Muscle layer of colon (tissue), 2 donors: Measurements from ENCODE around the gene ABHD18.
"Not testable (repeated sequence)": the region's sequence is repeated elsewhere in the genome, so short reads cannot be mapped to it uniquely, and the experiment has no call there.

Source experiments
- H3K27ac ChIP-seq: one replicate; pipeline ENCODE4 v1.7.0; 2013; ENCODE audit warnings: low read depth, mild to moderate bottlenecking, low read length, moderate library complexity
- H3K27me3 ChIP-seq, 2 donors: one replicate each; pipeline ENCODE4 v1.7.0; 2013; ENCODE audit warnings: low read length in 2 of 2, mild to moderate bottlenecking in 2 of 2; ENCODE audit not compliant: insufficient read depth in 2 of 2, control insufficient read depth in 1 of 2
- H3K36me3 ChIP-seq: one replicate; pipeline ENCODE4 v1.7.0; 2013; ENCODE audit warnings: mild to moderate bottlenecking, low read length; ENCODE audit not compliant: insufficient read depth
- H3K4me1 ChIP-seq: one replicate; pipeline ENCODE4 v1.7.0; 2013; ENCODE audit warnings: mild to moderate bottlenecking, low read length; ENCODE audit not compliant: insufficient read depth
- H3K4me3 ChIP-seq, 2 donors: one replicate each; pipeline ENCODE4 v1.7.0; 2013; ENCODE audit warnings: low read length in 2 of 2, low read depth in 1 of 2, mild to moderate bottlenecking in 1 of 2, moderate library complexity in 1 of 2
- H3K9ac ChIP-seq: one replicate; pipeline ENCODE4 v1.7.0; 2013; ENCODE audit warnings: low read length
- H3K9me3 ChIP-seq: one replicate; pipeline ENCODE4 v1.7.0; 2013; ENCODE audit warnings: mild to moderate bottlenecking, low read length
- donor health status: abdominal sarcoma.
- donor health status: Adenocarcinoma of cecum.

The ABHD18 gene

DNA sequence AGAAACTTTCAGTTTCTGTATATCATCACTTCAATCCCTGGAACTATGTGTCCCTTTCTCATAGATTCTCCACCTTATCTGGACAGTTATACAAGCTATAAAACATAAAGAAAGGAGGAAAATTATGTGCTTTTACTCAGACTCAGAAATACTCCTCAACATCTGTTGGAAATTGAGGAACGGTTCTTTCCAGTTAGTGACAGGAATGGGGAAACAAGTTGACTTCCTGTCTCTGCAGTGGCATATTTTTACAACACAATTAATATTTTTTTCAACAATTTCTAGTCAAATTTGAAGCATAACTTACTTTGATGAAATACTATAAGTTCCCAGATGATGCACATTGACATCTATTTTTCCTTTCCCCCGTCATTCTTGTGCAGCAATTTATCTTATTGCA lies 27.9 kb downstream of the ABHD18 start:
- Histone ChIP-seq H3K27me3 (no peaks in the 10 kb centered on the region), H3K4me3 (no peak overlapping the region), H3K9ac (no peak overlapping the region), H3K4me1 (no peaks in the 10 kb centered on the region), H3K36me3 (no peaks in the 10 kb centered on the region), H3K9me3 (no peaks in the 10 kb centered on the region), H3K27ac (no peak overlapping the region)

DNA sequence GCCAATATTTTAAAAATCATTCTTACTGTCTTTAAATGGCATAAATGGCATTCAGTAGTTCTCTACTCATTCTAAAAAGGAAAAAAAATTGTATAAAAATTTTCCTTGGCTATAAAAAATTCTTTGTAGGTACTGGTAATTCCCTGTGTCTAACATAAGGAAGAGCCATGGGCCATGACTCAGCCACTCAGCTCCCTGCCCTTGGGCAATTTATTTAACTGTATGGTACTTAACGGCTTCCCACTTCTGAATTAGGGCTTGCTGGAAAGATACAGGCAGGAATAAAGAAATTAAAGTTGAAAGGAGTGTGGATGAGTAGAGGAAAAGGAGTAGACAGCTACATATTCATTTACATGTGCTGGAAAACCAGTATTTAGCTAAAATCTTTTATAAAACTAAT lies 30.6 kb downstream of the ABHD18 start:
- Histone ChIP-seq H3K27ac (no peak overlapping the region), H3K36me3 (no peaks in the 10 kb centered on the region), H3K4me3 (no peak overlapping the region), H3K4me1 (no peaks in the 10 kb centered on the region), H3K9me3 (no peaks in the 10 kb centered on the region), H3K9ac (no peak overlapping the region), H3K27me3 (no peaks in the 10 kb centered on the region)

DNA sequence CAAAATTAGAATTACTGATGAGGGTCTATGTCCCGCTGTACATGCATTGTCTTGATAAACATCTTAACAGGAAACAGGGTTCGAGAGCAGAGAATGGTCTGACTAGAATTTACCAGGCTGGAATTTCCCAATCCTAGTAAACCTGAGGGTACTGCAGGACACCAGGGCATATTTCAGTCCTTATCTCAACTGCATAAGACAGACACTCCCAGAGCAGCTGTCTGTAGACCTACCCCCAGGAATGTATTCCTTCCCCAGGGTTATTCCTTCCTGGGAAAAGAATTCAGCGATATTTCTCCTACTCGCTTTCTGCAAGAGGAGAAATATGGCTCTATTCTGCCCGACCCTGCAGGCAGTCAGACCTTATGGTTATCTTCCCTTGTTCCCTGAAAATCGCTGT lies 31.3 kb downstream of the ABHD18 start:
- not testable (repeated sequence) for H3K9ac ChIP-seq, H3K27ac ChIP-seq, H3K9me3 ChIP-seq, H3K27me3 ChIP-seq, H3K4me1 ChIP-seq, H3K4me3 ChIP-seq, H3K36me3 ChIP-seq

DNA sequence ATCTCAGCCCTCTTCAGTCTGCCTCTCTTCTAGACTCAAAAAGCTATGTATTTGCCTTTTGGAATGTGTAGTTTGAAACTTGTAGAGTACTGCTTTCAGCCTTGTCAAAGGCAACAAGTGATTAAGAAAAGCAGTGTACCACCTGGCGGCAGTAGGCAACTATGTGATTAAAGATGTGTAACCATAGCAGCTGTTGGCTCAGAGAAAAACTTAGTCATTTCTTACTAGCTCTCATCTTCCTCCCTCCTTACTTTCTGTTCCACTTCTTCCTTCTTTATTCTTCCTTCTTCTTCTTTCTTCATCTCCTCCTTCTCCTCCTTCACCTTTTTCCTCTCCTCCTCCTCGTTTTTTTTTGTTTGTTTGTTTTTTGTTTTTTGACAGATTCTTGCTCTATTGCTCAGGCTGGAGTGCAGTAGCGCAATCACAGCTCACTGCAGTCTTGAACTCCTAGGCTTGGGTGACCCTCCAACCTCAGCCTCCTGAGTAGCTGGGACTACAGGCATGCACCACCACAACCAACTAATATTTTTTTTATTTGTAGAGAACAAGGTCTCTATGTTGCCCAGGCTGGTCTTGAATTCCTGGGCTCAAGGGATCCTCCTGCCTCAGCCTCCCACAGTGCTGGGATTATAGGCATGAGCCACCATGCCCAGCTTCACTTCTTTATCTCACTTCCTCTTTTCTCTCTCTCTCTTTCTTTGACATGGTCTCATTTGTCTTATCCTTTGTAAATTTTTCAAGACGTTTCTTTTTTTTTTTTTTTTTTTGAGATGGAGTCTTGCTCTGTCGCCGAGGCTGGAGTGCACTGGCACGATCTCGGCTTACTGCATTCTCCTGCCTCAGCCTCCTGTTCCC lies 32.6 kb downstream of the ABHD18 start:
- no peaks in the 10 kb centered on the region for H3K36me3 ChIP-seq
- no peak overlapping the region for H3K9ac ChIP-seq
- H3K27ac ChIP-seq, result no peak overlapping the region
- H3K9me3 ChIP-seq, result no peaks in the 10 kb centered on the region
- no peaks in the 10 kb centered on the region for H3K27me3 ChIP-seq
- H3K4me1 ChIP-seq, result no peaks in the 10 kb centered on the region
- H3K4me3 ChIP-seq, result no peak overlapping the region

DNA sequence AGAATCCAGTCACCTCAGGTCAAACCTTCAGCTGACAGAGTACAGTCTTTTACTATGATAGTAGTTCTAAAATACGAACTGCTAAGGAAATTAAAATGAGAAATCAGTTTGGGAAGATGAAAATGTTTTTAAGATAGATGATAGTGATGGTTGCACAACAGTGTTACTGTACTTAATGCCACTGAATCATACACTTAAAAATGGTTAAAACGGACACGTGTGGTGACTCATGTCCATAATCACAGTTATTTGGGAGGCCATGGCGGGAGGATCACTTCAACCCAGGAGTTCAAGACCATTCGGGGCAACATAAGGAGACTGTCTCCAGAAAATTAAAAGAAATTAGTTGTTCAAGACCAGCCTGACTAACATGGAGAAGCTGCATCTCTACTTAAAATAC lies 41.4 kb downstream of the ABHD18 start:
- no peak overlapping the region for H3K27ac ChIP-seq

DNA sequence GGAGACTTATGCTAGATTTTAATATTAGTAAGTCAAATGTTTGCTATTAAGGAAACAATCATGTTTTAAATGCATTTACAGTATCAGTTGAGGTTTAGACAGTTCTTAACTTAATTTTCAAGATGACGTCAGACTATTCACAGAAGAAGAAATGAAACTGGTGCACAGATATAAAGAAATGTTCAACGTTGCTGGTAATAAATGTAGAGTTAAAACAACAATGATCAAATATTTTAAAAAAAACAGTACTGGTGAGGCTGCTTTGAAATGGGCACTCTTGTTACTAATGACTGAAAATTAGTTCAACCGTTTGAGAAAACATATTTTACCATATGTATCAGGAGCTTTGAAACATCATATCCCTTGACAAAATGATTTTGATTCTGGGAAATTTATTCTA lies 44.2 kb downstream of the ABHD18 start:
- no peak overlapping the region for H3K4me3 ChIP-seq
- H3K36me3 ChIP-seq, result peaks cover 14% of the 10 kb centered on the region
- no peaks in the 10 kb centered on the region for H3K9me3 ChIP-seq
- H3K4me1 ChIP-seq, result no peaks in the 10 kb centered on the region
- no peak overlapping the region for H3K27ac ChIP-seq
- no peaks in the 10 kb centered on the region for H3K27me3 ChIP-seq
- H3K9ac ChIP-seq, result no peak overlapping the region

More for the DNA sequence above, 41.4 kb downstream of the ABHD18 start:
- Histone ChIP-seq H3K27me3 (no peaks in the 10 kb centered on the region), H3K4me1 (no peaks in the 10 kb centered on the region), H3K9ac (no peak overlapping the region), H3K36me3 (peaks cover 7% of the 10 kb centered on the region), H3K4me3 (no peak overlapping the region), H3K9me3 (no peaks in the 10 kb centered on the region)

DNA sequence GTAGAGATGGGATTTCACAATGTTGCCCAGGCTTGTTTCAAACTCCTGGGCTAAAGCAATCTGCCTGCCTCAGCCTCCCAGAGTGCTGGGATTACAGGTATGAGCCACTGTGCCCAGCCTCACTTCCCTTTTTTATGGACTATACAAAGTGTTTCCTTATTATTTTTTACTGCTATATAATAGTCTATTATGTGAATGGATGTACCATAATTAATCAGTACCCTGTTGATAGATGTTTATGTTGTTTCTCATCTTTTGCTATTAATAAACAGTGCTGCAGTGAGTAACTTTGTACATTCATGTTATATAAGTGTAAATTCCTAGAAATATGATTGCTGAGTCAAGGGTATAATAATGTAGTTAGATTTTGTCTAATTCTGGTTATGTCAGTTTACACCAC lies 60.1 kb downstream of the ABHD18 start:
- Histone ChIP-seq H3K9me3 (no peaks in the 10 kb centered on the region), H3K4me1 (no peaks in the 10 kb centered on the region), H3K27ac (no peak overlapping the region), H3K4me3 (no peak overlapping the region), H3K36me3 (peaks cover 7% of the 10 kb centered on the region), H3K27me3 (no peaks in the 10 kb centered on the region), H3K9ac (no peak overlapping the region)

DNA sequence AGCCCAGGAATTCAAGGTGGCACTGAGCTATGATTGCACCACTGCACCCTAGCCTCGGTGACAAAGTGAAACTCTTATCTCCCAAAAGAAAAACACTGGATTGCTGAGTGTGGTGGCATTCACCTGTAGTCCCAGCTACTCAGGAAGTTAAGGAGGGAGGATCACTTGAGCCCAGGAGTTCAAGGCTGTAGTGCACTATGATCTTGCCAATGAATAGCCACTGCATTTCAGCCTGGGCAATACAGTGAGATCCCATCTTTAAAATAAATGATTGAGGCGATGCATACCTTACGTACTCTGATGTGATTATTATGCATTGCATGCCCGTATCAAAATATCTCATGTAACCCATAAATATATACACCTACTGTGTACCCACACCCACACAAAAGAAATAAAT lies 64.7 kb downstream of the ABHD18 start:
- H3K36me3 ChIP-seq, result peaks cover 7% of the 10 kb centered on the region
- H3K4me3 ChIP-seq, result no peak overlapping the region
- no peak overlapping the region for H3K27ac ChIP-seq
- no peaks in the 10 kb centered on the region for H3K9me3 ChIP-seq
- H3K9ac ChIP-seq, result no peak overlapping the region
- no peaks in the 10 kb centered on the region for H3K27me3 ChIP-seq
- no peaks in the 10 kb centered on the region for H3K4me1 ChIP-seq

DNA sequence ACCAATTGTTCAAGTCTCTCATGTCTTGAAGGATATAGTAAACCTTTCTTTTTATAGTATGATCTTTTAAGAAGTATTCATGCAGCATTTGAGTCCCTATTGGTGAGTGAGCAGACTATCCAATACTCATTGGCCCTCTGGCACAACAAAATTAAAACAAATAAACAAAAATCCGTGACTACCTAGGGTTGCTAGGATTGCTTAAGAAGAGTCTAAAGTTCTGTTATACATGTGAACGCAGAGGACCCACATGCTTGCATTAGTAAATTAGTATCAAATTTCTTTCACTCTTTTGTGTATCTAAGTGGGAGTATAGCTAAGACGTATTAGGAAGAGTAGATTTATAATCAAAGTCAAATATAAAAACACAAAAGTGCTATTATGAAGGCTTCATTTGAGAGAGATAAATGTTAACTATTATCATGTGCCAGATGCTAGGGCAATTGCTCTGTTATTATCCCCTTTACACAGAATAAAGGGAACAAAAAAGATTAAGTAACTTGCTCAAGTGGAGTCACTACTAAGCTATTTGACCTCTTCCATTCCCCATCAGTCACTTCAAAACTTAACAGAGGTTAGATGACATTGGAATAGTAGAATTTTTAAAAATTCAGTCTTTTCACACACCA lies 66.7 kb downstream of the ABHD18 start:
- Histone ChIP-seq H3K9ac (no peak overlapping the region), H3K9me3 (no peaks in the 10 kb centered on the region), H3K4me3 (no peak overlapping the region), H3K36me3 (peaks cover 7% of the 10 kb centered on the region), H3K27me3 (no peaks in the 10 kb centered on the region), H3K27ac (no peak overlapping the region), H3K4me1 (no peaks in the 10 kb centered on the region)

DNA sequence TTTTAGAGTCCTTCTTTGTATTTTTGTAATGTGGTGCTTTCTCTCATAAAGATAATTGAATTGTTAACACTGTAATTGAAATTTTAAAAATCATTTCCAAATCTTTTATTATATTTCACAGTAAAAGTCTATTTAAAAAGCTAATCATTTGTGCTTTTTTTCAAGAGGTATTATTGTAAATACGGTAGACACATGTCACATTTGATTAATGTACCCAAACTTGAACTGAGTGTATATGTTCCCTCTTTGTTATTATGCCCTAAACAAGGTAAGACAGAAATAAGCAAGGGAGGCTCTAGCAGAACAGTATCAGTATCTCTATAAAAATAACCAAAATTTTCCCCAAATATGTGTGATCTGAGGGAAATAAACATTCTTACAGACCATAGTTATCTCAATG lies 74.4 kb downstream of the ABHD18 start:
- Histone ChIP-seq H3K36me3 (no peaks in the 10 kb centered on the region), H3K27me3 (no peaks in the 10 kb centered on the region), H3K9me3 (no peaks in the 10 kb centered on the region), H3K27ac (no peak overlapping the region), H3K9ac (no peak overlapping the region), H3K4me3 (no peak overlapping the region), H3K4me1 (no peaks in the 10 kb centered on the region)

DNA sequence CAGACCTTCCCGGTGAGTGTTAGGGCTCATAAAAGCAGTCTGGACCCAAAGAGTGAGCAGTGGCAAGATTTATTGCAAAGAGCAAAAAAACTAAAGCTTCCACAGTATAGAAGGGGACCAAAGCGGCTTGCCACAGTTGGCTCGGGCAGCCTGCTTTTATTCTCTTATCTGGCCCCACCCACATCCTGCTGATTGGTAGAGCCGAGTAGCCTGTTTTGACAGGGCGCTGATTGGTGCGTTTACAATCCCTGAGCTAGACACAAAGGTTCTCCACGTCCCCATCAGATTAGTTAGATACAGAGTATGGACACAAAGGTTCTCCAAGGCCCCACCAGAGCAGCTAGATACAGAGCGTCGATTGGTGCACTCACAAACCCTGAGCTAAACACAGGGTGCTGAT lies 81.8 kb downstream of the ABHD18 start:
- H3K36me3 ChIP-seq, H3K9me3 ChIP-seq, H3K9ac ChIP-seq, H3K27ac ChIP-seq, H3K27me3 ChIP-seq, H3K4me3 ChIP-seq, H3K4me1 ChIP-seq: not testable (repeated sequence)

DNA sequence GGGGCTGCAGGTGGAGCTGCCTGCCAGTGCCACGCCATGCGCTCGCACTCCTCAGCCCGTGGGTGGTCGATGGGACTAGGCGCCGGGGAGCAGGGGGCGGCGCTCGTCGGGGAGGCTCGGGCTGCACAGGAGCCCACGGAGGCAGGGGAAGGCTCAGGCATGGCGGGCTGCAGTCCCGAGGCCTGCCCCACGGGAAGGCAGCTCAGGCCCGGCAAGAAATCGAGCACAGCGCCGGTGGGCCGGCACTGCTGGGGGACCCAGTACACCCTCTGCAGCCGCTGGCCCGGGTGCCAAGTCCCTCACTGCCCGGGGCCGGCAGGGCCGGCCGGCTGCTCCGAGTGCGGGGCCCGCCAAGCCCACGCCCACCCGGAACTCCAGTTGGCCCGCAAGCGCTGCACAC lies 82.3 kb downstream of the ABHD18 start:
- not testable (repeated sequence) for H3K27me3 ChIP-seq, H3K4me1 ChIP-seq, H3K9me3 ChIP-seq, H3K4me3 ChIP-seq, H3K9ac ChIP-seq, H3K36me3 ChIP-seq, H3K27ac ChIP-seq
